CD14-positive monocyte (primary cell): Measurements from ENCODE around the gene KAT6B. TPM values are rescaled to one million over a fixed set of nuclear protein-coding genes. Genes with fewer than 3 reads are reported as not detected.

Experiments used
- DNase-seq, 3 donors: peaks; one replicate each; pipeline ENCODE4 v3.0.0-alpha.2; 2011 to 2022
- H2AFZ ChIP-seq: 2 replicates; pipeline ENCODE4 v1.6.0; 2012; ENCODE audit warnings: mild to moderate bottlenecking, low read depth, low read length, inconsistent platforms; ENCODE audit not compliant: insufficient read depth, poor library complexity, severe bottlenecking
- H3K27ac ChIP-seq, 2 donors: 1 replicate in 1 of 2; 2 replicates in 1 of 2; pipeline ENCODE4 v1.5.1; 2012 to 2013; ENCODE audit warnings: low read length in 2 of 2, control low read depth in 1 of 2, inconsistent platforms in 1 of 2, low read depth in 1 of 2, mild to moderate bottlenecking in 1 of 2
- H3K27me3 ChIP-seq, 2 donors: one replicate each; pipeline versions ENCODE4 v1.6.0 to v1.6.1; 2011 to 2013; ENCODE audit warnings: low read length in 2 of 2; ENCODE audit not compliant: control insufficient read depth in 2 of 2, insufficient read depth in 2 of 2
- H3K36me3 ChIP-seq, 2 donors: replicated peaks in 1 of 2; 1 replicate in 1 of 2; 2 replicates in 1 of 2; pipeline versions ENCODE4 v1.5.1 to v1.6.1; 2012 to 2013; ENCODE audit warnings: low read length in 2 of 2, control low read depth in 1 of 2, inconsistent platforms in 1 of 2, mild to moderate bottlenecking in 1 of 2; ENCODE audit not compliant: insufficient read depth in 2 of 2, control insufficient read depth in 1 of 2
- H3K4me1 ChIP-seq, 2 donors: 1 replicate in 1 of 2; 2 replicates in 1 of 2; pipeline versions ENCODE4 v1.5.1 to v1.6.1; 2012 to 2013; ENCODE audit warnings: low read length in 2 of 2, control low read depth in 1 of 2, inconsistent platforms in 1 of 2, mild to moderate bottlenecking in 1 of 2, moderate library complexity in 1 of 2; ENCODE audit not compliant: insufficient read depth in 2 of 2, control insufficient read depth in 1 of 2
- H3K4me2 ChIP-seq: replicated peaks from 2 replicates; pipeline ENCODE3; 2012; ENCODE audit warnings: low read length, moderate library complexity, mild to moderate bottlenecking; ENCODE audit not compliant: poor library complexity, severe bottlenecking; ENCODE audit errors: extremely low read depth
- H3K4me3 ChIP-seq, 3 experiments: fragments of 200-600 bp in 1 of 3; sonication (generic) in 1 of 3; replicated peaks in 1 of 3; 1 replicate in 2 of 3; 2 replicates in 1 of 3; pipeline ENCODE4 v1.5.1; 2011 to 2013; ENCODE audit warnings: low read length in 3 of 3, mild to moderate bottlenecking in 3 of 3, control low read depth in 2 of 3, low read depth in 2 of 3, inconsistent platforms in 1 of 3, moderate library complexity in 1 of 3
- H3K79me2 ChIP-seq: 2 replicates; pipeline ENCODE4 v1.6.0; 2012; ENCODE audit warnings: mild to moderate bottlenecking, control low read depth, inconsistent platforms, low read length, moderate library complexity; ENCODE audit not compliant: insufficient read depth
- H3K9ac ChIP-seq: 2 replicates; pipeline ENCODE4 v1.6.0; 2017; ENCODE audit warnings: low read length, mild to moderate bottlenecking; ENCODE audit not compliant: insufficient read depth, poor library complexity, severe bottlenecking
- H3K9me3 ChIP-seq, 2 donors: replicated peaks in 1 of 2; 1 replicate in 1 of 2; 2 replicates in 1 of 2; pipeline versions ENCODE4 v1.5.1 to v1.6.1; 2012 to 2013; ENCODE audit warnings: low read length in 2 of 2, control low read depth in 1 of 2; ENCODE audit not compliant: control insufficient read depth in 1 of 2, insufficient read depth in 1 of 2
- H4K20me1 ChIP-seq: 2 replicates; pipeline ENCODE4 v1.6.0; 2012; ENCODE audit warnings: mild to moderate bottlenecking, low read length, control low read depth, moderate library complexity; ENCODE audit not compliant: insufficient read depth
- H3K27ac Mint-ChIP-seq, 7 donors: one replicate each; pipeline ENCODE4 v1.8.0; 2020; ENCODE audit warnings: mild to moderate bottlenecking in 7 of 7, mixed read lengths in 7 of 7, moderate library complexity in 6 of 7, inconsistent platforms in 2 of 7
- H3K27me3 Mint-ChIP-seq, 3 donors: one replicate each; pipeline ENCODE4 v1.8.0; 2021 to 2022; ENCODE audit warnings: low read depth in 3 of 3, mild to moderate bottlenecking in 3 of 3, mixed read lengths in 3 of 3, moderate library complexity in 3 of 3, inconsistent platforms in 1 of 3
- H3K36me3 Mint-ChIP-seq, 2 donors: one replicate each; pipeline ENCODE4 v1.8.0; 2020; ENCODE audit warnings: mixed read lengths in 2 of 2, inconsistent platforms in 1 of 2, mild to moderate bottlenecking in 1 of 2
- H3K4me1 Mint-ChIP-seq: one replicate; pipeline ENCODE4 v1.8.0; 2020; ENCODE audit warnings: mild to moderate bottlenecking, mixed read lengths
- H3K4me3 Mint-ChIP-seq, 2 donors: one replicate each; pipeline ENCODE4 v1.8.0; 2020; ENCODE audit warnings: mild to moderate bottlenecking in 2 of 2, mixed read lengths in 2 of 2, moderate library complexity in 1 of 2
- H3K9me3 Mint-ChIP-seq, 7 donors: one replicate each; pipeline ENCODE4 v1.8.0; 2020 to 2022; ENCODE audit warnings: mixed read lengths in 7 of 7, mild to moderate bottlenecking in 6 of 7, moderate library complexity in 6 of 7, inconsistent platforms in 2 of 7
- WGBS: methylation state at CpG from one replicate; pipeline ENCODE4 v1.1.5; 2013; ENCODE audit warnings: missing lambda C conversion rate; ENCODE audit not compliant: insufficient coverage; 5-methylcytosine and 5-hydroxymethylcytosine counted together
- intact Hi-C, 2 donors: fragments of 100-400 bp; cut with micrococcal nuclease; formaldehyde crosslinking; loops; one replicate each; pipeline versions ENCODE4 v1.15.0 to v1.15.1; 2023
- polyA plus RNA-seq, 3 donors: library from polyadenylated mRNA; depleted of rRNA in 1 of 3; unstranded in 2 of 3; stranded (reverse) in 1 of 3; fragments of 300-500 nt in 2 of 3; fragments of >200 nt in 1 of 3; fragmentation: Illumina TruSeq in 2 of 3; gene quantifications; 1 replicate in 2 of 3; 2 replicates in 1 of 3; pipeline ENCODE4 v1.2.3, GENCODE V29; 2012 to 2021
- TF ChIP-seq, protein P1 (sequence below): fragments of 200-600 bp; IDR thresholded peaks from one replicate; pipeline ENCODE4 v1.8.0; 2022; ENCODE audit warnings: antibody characterized with exemption, mild to moderate bottlenecking

KAT6B gene
- polyA plus RNA-seq, 3 donors: 3.3 to 6.4 (median 6.2) TPM

DNA sequence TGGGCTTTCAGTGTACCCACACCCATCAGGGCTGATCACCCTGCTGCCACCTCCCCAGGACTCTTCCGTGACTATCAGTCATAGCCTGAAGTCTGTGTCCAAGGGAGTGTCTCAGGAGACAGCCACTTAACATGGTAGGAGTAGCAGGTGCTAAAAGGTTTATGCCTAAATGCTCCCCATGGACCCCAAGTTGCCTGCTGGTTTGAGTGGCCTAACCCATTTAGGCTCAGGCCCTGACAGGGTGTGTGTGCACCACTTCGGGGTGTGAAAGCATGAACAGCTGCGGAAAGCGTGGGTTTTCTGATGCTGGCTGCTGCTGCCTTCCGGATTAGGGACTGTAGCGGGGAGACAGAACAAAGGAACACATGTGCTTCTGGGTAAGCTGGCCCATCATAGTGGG, 191.9 kb downstream of the KAT6B start:
- H3K9me3 ChIP-seq: no peaks in the 10 kb centered on the region
- no peaks in the 10 kb centered on the region for H3K79me2 ChIP-seq
- WGBS: 96% methylated on average over 5 of the region's 6 CpGs
- Mint-ChIP-seq H3K4me1 (peaks cover 17% of the 10 kb centered on the region), H3K4me3 (no peak overlapping the region), H3K9me3 (no peaks in the 10 kb centered on the region), H3K27ac (no peak overlapping the region), H3K27me3 (no peaks in the 10 kb centered on the region), H3K36me3 (peaks cover 34 to 45% of the 10 kb centered on the region in 2 donors)
- TF ChIP-seq, protein P1, sequence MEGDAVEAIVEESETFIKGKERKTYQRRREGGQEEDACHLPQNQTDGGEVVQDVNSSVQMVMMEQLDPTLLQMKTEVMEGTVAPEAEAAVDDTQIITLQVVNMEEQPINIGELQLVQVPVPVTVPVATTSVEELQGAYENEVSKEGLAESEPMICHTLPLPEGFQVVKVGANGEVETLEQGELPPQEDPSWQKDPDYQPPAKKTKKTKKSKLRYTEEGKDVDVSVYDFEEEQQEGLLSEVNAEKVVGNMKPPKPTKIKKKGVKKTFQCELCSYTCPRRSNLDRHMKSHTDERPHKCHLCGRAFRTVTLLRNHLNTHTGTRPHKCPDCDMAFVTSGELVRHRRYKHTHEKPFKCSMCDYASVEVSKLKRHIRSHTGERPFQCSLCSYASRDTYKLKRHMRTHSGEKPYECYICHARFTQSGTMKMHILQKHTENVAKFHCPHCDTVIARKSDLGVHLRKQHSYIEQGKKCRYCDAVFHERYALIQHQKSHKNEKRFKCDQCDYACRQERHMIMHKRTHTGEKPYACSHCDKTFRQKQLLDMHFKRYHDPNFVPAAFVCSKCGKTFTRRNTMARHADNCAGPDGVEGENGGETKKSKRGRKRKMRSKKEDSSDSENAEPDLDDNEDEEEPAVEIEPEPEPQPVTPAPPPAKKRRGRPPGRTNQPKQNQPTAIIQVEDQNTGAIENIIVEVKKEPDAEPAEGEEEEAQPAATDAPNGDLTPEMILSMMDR: no peak
- no peaks in the 10 kb centered on the region for H3K27me3 ChIP-seq
- peaks cover 12 to 43% of the 10 kb centered on the region in 2 donors for H3K36me3 ChIP-seq
- H4K20me1 ChIP-seq: no peaks in the 10 kb centered on the region
- intact Hi-C loops: no loop called here
- no peak overlapping the region for H3K27ac ChIP-seq
- H3K9ac ChIP-seq: no peak overlapping the region
- H2AFZ ChIP-seq: no peak overlapping the region
- H3K4me3 ChIP-seq: no peak overlapping the region
- no peak for DNase-seq
- no peak overlapping the region for H3K4me2 ChIP-seq
- no peaks in the 10 kb centered on the region for H3K4me1 ChIP-seq

DNA sequence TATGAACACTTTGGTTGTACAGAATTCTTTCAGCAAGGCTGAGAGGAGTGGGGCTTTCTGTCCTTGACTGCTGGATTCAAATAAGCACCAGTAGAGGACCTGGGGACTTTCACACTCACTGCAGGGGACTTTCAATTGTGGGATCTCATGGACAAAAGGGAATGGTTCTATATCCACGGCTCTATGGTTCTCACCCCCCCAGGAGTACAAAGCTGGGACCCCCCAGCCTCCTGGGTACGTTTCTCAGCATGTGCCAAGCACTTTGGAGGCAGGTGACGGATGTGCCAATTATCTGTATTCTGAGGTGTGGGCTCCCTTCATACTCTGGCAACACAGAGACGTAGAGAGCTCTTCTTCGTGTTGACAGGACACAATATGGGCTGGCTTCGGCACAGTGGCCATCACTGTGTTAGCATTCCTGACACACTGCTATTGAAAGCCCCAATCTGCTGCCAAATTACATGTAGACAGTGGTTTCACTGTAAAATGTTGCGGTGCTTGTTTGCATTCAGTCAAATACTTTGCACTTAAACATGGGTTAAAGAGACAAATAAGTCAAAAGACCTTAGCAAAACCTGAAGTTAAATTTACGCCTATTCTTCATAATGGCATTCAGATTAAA, 192.4 kb downstream of the KAT6B start:
- no peaks in the 10 kb centered on the region for H3K27me3 Mint-ChIP-seq
- Histone ChIP-seq H3K79me2 (no peaks in the 10 kb centered on the region), H3K27ac (no peak overlapping the region), H3K4me3 (no peak overlapping the region), H3K9ac (no peak overlapping the region), H3K27me3 (no peaks in the 10 kb centered on the region), H2AFZ (no peak overlapping the region), H3K9me3 (no peaks in the 10 kb centered on the region), H3K36me3 (peaks cover 15 to 46% of the 10 kb centered on the region in 2 donors), H3K4me1 (no peaks in the 10 kb centered on the region), H4K20me1 (no peaks in the 10 kb centered on the region), H3K4me2 (no peak overlapping the region)
- no peak overlapping the region for H3K4me3 Mint-ChIP-seq
- H3K4me1 Mint-ChIP-seq: peaks cover 14% of the 10 kb centered on the region
- H3K9me3 Mint-ChIP-seq: no peaks in the 10 kb centered on the region
- no peak overlapping the region for H3K27ac Mint-ChIP-seq
- DNase-seq: no peak
- intact Hi-C loops: no loop called here
- 98% methylated on average over 5 of the region's 8 CpGs for WGBS
- TF ChIP-seq, protein P1: no peak
- peaks cover 37 to 48% of the 10 kb centered on the region in 2 donors for H3K36me3 Mint-ChIP-seq
